Dendritic cell treated with granulocyte-macrophage colony-stimulating factor and Interleukin-4, amounts not matched to agents 40 ng/mL and 50 ng/mL, for 4 days (primary cell): ENCODE results near the gene BICRA.
A peak's percentile ranks its signal among the peaks of the same experiment; 100 is the strongest.
"Not testable (repeated sequence)": the region's sequence is repeated elsewhere in the genome, so short reads cannot be mapped to it uniquely, and the experiment has no call there.

ENCODE experiments used
- H3K27ac Mint-ChIP-seq: one replicate; pipeline ENCODE4 v1.8.0; 2022; ENCODE audit warnings: mild to moderate bottlenecking, mixed read lengths
- H3K27me3 Mint-ChIP-seq: one replicate; pipeline ENCODE4 v1.8.0; 2022; ENCODE audit warnings: mild to moderate bottlenecking, mixed read lengths
- H3K36me3 Mint-ChIP-seq: one replicate; pipeline ENCODE4 v1.8.0; 2022; ENCODE audit warnings: low read depth, mixed read lengths
- H3K4me1 Mint-ChIP-seq: one replicate; pipeline ENCODE4 v1.8.0; 2022; ENCODE audit warnings: low read depth, mixed read lengths
- H3K4me3 Mint-ChIP-seq: one replicate; pipeline ENCODE4 v1.8.0; 2022; ENCODE audit warnings: mild to moderate bottlenecking, moderate library complexity, mixed read lengths
- H3K9me3 Mint-ChIP-seq: one replicate; pipeline ENCODE4 v1.8.0; 2022; ENCODE audit warnings: mixed read lengths
- intact Hi-C: fragments of 100-400 bp; cut with micrococcal nuclease; formaldehyde crosslinking; loops from one replicate; pipeline ENCODE4 v1.15.0; 2022

The BICRA gene

DNA sequence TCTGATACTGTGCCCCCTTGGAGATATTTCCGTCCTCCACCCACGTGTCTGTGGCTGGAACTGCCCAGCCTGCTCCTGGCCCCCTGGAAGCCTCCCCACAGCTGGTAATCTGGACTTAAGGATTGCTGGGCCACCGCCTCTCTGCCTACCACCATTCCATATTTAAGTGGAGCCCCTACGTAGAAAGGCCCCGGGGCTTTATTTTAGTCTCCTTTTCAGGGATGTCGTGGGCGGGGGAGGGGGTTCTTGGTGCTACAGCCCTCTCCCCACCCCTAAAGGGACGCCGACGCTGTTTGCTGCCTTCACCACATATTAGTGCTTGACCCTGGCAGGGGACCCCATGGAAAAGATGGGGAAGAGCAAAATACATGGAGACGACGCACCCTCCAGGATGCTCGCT is 133.7 kb downstream of the BICRA start:
- peak overlapping the region; percentile 80 for H3K4me3 Mint-ChIP-seq
- peak overlapping the region; percentile 83 for H3K27ac Mint-ChIP-seq
- H3K27me3 Mint-ChIP-seq, result peaks cover 9% of the 10 kb centered on the region

GRCh38 chr19:47745010-47745901 is 136.3 kb downstream of the BICRA start, which contains the start of gene NOP53:
TSS of gene NOP53 (plus strand) at chr19:47745546. CDS start at chr19:47745560, 14 bp downstream.
- Mint-ChIP-seq H3K36me3 (peaks cover 44% of the 10 kb centered on the region), H3K27ac (peak within 1 kb of the TSS; percentile 100), H3K27me3 (peaks cover 5% of the 10 kb centered on the region), H3K4me3 (peak within 1 kb of the TSS; percentile 97), H3K9me3 (no peaks in the 10 kb centered on the region), H3K4me1 (peaks cover 39% of the 10 kb centered on the region)
- intact Hi-C loops, result no loop called here

More for the DNA sequence above, 133.7 kb downstream of the BICRA start:
- Mint-ChIP-seq H3K36me3 (peaks cover 18% of the 10 kb centered on the region), H3K4me1 (peaks cover 28% of the 10 kb centered on the region), H3K9me3 (no peaks in the 10 kb centered on the region)
- intact Hi-C loops, result loop anchor here (1.0 kb wide), 1 partner anchor 29 kb away; the partner anchor contains the start of gene EHD2

DNA sequence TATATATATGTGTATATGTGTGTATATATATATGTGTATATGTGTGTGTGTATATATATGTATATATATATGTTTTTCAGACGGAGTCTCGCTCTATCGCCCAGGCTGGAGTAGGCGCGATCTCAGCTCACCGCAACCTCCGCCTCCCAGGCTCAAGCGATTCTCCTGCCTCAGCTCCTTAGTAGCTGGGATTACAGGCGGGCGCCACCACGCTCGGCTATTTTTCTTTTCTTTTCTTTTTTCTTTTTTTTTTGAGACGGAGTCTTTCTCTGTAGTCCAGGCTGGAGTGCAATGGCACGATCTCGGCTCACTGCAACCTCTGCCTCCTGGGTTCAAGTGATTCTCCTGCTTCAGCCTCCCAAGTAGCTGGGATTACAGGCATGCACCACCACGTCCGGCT is 137.2 kb downstream of the BICRA start:
- H3K9me3 Mint-ChIP-seq, H3K27ac Mint-ChIP-seq, H3K27me3 Mint-ChIP-seq, intact Hi-C loops: not testable (repeated sequence)
- peak overlapping the region; percentile 97 for H3K4me3 Mint-ChIP-seq
- peaks cover 53% of the 10 kb centered on the region for H3K36me3 Mint-ChIP-seq
- peaks cover 39% of the 10 kb centered on the region for H3K4me1 Mint-ChIP-seq

DNA sequence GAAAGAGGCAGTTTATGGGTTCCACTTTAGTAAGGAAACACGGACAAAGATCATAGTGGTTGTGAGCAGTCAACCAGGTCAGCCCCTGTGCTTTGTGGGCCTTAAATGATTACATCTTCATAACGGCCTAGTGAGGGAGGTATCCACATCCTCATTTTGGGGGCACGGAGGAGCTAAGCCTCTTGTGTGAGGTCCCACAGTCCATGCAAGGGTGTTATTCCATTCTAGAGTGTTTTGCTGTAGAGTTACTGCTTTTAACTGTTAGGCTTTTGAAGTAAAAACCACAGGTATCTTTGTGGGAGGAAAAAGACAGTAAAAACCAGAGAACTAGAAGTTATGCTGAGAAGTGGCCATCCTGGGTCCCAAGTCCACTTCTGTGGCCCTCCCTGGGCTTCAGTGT is 140.4 kb downstream of the BICRA start:
- Mint-ChIP-seq H3K9me3 (no peaks in the 10 kb centered on the region), H3K27ac (no peak overlapping the region), H3K36me3 (peaks cover 85% of the 10 kb centered on the region), H3K27me3 (no peaks in the 10 kb centered on the region), H3K4me3 (no peak overlapping the region), H3K4me1 (peaks cover 21% of the 10 kb centered on the region)
- intact Hi-C loops, result no loop called here

GRCh38 chr19:47750752-47751151 is 141.8 kb downstream of the BICRA start:
- Mint-ChIP-seq H3K27me3 (no peaks in the 10 kb centered on the region), H3K4me1 (peaks cover 21% of the 10 kb centered on the region), H3K27ac (no peak overlapping the region), H3K36me3 (peaks cover 93% of the 10 kb centered on the region), H3K9me3 (no peaks in the 10 kb centered on the region), H3K4me3 (no peak overlapping the region)
- intact Hi-C loops, result no loop called here

DNA sequence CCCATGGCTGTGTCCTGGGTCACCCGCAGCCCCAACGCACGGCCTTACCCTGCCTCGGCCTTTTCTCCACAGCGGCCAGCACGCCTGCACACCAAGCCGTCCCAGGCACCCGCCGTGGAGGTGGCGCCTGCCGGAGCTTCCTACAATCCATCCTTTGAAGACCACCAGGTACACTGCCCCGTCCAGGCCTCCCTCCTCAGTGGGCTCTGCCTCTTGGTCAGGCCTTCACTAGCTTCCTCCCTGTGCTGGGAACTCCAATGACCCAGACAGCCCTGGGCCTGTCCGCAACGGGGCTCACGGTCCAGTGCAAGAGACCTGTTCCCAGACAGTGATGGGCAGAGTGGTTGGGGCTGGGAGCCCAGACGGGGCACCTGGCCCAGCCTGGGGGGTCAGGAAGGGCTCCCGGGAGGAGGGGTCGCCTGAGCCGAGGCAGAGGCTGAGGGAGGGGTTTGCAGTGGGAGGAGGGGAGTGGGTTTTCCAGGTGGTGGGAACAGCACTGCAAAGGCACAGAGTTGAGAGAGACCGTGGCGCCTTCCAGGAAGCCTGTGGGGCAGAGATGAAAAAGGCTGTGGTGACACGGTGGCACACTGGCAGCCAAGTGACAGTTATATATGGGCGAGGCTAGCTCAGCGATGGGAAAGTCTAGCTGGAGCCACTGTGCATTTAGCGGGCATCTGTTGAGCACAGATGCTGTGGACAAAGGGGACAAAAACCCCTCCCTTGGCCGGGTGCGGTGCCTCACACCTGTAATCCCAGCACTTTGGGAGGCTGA is 143.7 kb downstream of the BICRA start:
- intact Hi-C loops, result no loop called here
- Mint-ChIP-seq H3K9me3 (no peaks in the 10 kb centered on the region), H3K36me3 (peaks cover 100% of the 10 kb centered on the region), H3K4me3 (no peak overlapping the region), H3K4me1 (peaks cover 11% of the 10 kb centered on the region), H3K27ac (no peak overlapping the region), H3K27me3 (no peaks in the 10 kb centered on the region)
